Lower lobe of right lung (tissue), 2 donors: ENCODE results near the gene TMEM115. TPM values are rescaled to one million over a fixed set of nuclear protein-coding genes. Genes with fewer than 3 reads are reported as not detected.

ENCODE experiments used
- ATAC-seq, 2 donors: fragments of 200-7000 bp; cut with Tn5 transposase; one replicate each; pipeline ENCODE4 v1.9.1; 2020 to 2022; ENCODE audit warnings: mild to moderate bottlenecking in 2 of 2, moderate library complexity in 2 of 2
- DNase-seq: peaks from one replicate; pipeline ENCODE4 v3.0.0-alpha.2; 2020
- H3K27ac ChIP-seq: fragments of 200-600 bp; one replicate; pipeline ENCODE4 v1.8.0; 2022
- H3K27me3 ChIP-seq: fragments of 200-600 bp; one replicate; pipeline ENCODE4 v1.8.0; 2022; ENCODE audit warnings: low read depth
- H3K36me3 ChIP-seq: fragments of 200-600 bp; one replicate; pipeline ENCODE4 v1.8.0; 2022; ENCODE audit warnings: mild to moderate bottlenecking
- H3K4me1 ChIP-seq: fragments of 200-600 bp; one replicate; pipeline ENCODE4 v1.8.0; 2022
- H3K4me3 ChIP-seq: fragments of 200-600 bp; one replicate; pipeline ENCODE4 v1.8.0; 2022; ENCODE audit warnings: mild to moderate bottlenecking
- H3K9me3 ChIP-seq: fragments of 200-600 bp; one replicate; pipeline ENCODE4 v1.8.0; 2022
- intact Hi-C: fragments of 100-400 bp; cut with DNase I; formaldehyde crosslinking; loops from one replicate; pipeline ENCODE4 v1.11.0; 2022
- total RNA-seq: library from RNA; stranded (reverse); fragmentation: NEBNext Ultra II Directional; extraction: Animal tissue kit (Norgen Biotek cat#: 25700); gene quantifications from one replicate; pipeline ENCODE4 v1.2.1, GENCODE V29; 2021
- TF ChIP-seq, protein P1 (sequence below): fragments of 200-600 bp; IDR thresholded peaks from one replicate; pipeline ENCODE4 v1.8.0; 2022; ENCODE audit warnings: antibody characterized with exemption, mild to moderate bottlenecking
- donor health status: DM: no; HTN: yes; CAD: no; lungs with severe emphysema.

Gene TMEM115
- total RNA-seq, 1 donor from 2014 or later, result 37.5 TPM

- no peaks in the 10 kb centered on the region for H3K27me3 ChIP-seq
- H3K36me3 ChIP-seq, result peaks cover 44% of the 10 kb centered on the region
- ATAC-seq (no peak), DNase-seq (no peak)
- TF ChIP-seq, protein P1, sequence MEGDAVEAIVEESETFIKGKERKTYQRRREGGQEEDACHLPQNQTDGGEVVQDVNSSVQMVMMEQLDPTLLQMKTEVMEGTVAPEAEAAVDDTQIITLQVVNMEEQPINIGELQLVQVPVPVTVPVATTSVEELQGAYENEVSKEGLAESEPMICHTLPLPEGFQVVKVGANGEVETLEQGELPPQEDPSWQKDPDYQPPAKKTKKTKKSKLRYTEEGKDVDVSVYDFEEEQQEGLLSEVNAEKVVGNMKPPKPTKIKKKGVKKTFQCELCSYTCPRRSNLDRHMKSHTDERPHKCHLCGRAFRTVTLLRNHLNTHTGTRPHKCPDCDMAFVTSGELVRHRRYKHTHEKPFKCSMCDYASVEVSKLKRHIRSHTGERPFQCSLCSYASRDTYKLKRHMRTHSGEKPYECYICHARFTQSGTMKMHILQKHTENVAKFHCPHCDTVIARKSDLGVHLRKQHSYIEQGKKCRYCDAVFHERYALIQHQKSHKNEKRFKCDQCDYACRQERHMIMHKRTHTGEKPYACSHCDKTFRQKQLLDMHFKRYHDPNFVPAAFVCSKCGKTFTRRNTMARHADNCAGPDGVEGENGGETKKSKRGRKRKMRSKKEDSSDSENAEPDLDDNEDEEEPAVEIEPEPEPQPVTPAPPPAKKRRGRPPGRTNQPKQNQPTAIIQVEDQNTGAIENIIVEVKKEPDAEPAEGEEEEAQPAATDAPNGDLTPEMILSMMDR, result no peak
- H3K4me3 ChIP-seq, result peak overlapping the region; percentile 2
- intact Hi-C loops, result no loop called here
- no peaks in the 10 kb centered on the region for H3K9me3 ChIP-seq
- peaks cover 49% of the 10 kb centered on the region for H3K4me1 ChIP-seq
- peak overlapping the region; percentile 98 for H3K27ac ChIP-seq
These were observed 25.5 kb downstream of the TMEM115 start for GRCh38 chr3:50333744-50334328.

DNA sequence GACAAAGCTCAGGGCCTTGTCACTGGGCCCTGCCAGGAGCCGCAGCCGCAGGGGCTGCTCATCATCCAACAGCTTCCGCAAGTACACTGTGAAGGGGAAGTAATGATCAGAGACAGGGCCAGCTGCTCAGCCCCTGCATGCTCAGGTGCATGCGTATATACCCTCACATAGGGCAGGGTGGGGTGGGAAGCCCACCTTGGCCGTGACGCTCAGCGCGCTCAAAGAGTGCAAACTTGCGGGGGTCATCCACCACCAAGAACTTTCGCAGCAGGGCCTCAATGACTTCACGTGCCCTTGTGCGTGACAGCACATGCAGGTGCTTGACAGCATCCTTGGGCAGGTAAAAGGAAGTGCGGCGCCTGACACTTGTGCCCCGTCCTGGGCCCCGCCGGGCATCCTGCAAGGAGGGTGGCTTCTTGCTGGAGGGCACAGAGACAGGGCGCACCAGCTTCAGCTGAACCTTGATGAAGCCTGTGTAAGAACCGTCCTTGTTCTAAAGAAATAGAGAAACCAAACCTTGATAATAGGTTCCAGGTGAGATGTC is 27.9 kb downstream of the TMEM115 start:
- TF ChIP-seq, protein P1, result no peak
- intact Hi-C loops, result no loop called here
- no peak overlapping the region for H3K27ac ChIP-seq
- peaks cover 46% of the 10 kb centered on the region for H3K36me3 ChIP-seq
- ATAC-seq (no peak), DNase-seq (no peak)
- peaks cover 54% of the 10 kb centered on the region for H3K4me1 ChIP-seq
- no peaks in the 10 kb centered on the region for H3K9me3 ChIP-seq
- no peak overlapping the region for H3K4me3 ChIP-seq
- no peaks in the 10 kb centered on the region for H3K27me3 ChIP-seq

DNA sequence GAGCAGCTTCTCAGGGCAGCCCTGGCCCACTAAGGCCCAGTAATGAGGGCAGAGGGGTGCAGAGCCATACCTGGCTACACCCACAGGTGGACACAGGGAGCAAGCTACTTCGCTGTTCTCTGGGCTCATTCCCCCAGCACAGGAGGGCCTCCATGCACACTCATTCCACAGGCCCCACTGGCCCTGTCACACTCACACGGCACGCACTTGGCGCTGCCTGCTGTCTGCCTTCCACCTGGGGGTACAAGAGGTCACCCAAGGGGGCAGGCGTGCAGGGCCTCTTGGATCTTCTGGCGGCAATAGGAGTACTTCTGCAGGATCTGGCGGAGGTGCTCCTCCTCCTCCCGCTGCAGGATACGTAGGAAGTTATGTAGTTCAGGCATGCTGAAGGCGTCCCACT is 29.0 kb downstream of the TMEM115 start:
- TF ChIP-seq, protein P1, result no peak
- peaks cover 57% of the 10 kb centered on the region for H3K36me3 ChIP-seq
- no peaks in the 10 kb centered on the region for H3K27me3 ChIP-seq
- no peak overlapping the region for H3K27ac ChIP-seq
- peaks cover 50% of the 10 kb centered on the region for H3K4me1 ChIP-seq
- H3K4me3 ChIP-seq, result no peak overlapping the region
- DNase-seq (no peak), ATAC-seq (no peak)
- intact Hi-C loops, result no loop called here
- H3K9me3 ChIP-seq, result no peaks in the 10 kb centered on the region

DNA sequence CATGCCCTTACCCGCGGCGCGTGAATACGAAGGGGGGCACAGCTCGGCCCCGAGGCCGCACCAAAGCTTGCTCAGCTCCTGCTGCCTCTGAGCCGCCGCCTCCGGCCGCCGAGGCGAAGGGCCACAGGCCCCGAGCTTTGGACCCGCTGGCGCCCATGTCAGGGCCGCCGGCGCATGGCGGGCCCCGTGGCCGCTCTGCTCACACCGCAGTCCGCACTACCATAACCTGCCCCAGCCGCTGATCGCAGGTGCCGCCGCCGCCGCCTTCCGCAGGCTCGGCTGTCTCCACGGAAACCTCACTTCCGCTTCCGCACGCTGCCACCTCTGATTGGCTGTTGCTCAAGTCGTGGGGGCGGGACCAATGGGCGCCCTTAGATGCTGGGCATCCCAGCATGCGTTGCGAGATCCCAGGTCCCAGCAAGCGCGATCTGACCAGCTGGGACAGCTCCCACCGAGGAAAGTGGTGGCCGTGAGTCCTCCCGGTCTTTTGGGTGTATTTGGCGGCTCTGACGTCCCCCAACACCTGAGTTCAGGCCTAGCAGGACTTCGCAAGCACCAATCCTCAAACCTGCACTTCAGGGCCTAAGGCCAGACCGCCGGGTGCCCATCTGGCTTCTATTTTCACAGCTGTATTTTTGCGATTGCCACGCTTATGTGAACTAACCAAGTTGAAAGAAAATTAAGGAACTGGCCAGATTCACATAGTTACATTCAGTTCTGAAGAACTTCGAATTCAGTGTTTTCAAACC is 31.2 kb downstream of the TMEM115 start, which contains the start of gene TUSC2:
TUSC2 (minus strand) TSS at position 281 of the 749 bp plus-strand sequence; CDS start at position 157, 124 bp downstream.
- intact Hi-C loops, result no loop called here
- no peaks in the 10 kb centered on the region for H3K9me3 ChIP-seq
- ATAC-seq (peak; percentile 92 to 94), DNase-seq (peak; percentile 99)
- TF ChIP-seq, protein P1, result no peak
- H3K27me3 ChIP-seq, result no peaks in the 10 kb centered on the region
- H3K4me3 ChIP-seq, result peak within 1 kb of the TSS; percentile 97
- peaks cover 49% of the 10 kb centered on the region for H3K4me1 ChIP-seq
- peaks cover 55% of the 10 kb centered on the region for H3K36me3 ChIP-seq
- peak within 1 kb of the TSS; percentile 89 for H3K27ac ChIP-seq

DNA sequence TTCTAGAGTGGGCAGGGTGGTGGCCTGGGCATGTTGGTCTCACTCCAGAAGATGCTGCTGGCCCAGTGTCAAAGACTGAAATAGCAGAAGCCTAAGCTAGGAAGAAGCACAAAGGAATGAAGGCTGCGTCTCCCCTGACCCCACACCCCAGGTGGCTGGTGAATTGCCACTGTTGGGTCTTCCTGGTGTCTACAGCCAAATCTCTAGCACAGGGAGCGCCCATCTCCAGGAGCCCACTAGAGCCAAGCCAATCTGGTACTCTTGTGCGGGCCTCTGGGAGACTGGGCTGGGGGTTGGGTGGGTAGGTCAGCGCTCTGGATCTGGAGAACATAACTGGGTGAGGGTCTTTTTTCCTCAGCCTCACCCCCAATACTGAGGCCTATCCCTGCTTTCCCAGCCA is 32.2 kb downstream of the TMEM115 start:
- no peak for ATAC-seq
- TF ChIP-seq, protein P1, result no peak
- Histone ChIP-seq H3K4me3 (peak overlapping the region; percentile 97), H3K27me3 (no peaks in the 10 kb centered on the region), H3K9me3 (no peaks in the 10 kb centered on the region), H3K36me3 (peaks cover 45% of the 10 kb centered on the region), H3K4me1 (peaks cover 59% of the 10 kb centered on the region), H3K27ac (peak overlapping the region; percentile 89)
- intact Hi-C loops, result no loop called here
- DNase-seq, result no peak
